ENCODE data around the gene AFDN.

Gene AFDN

GRCh38 chr6:168007592-168008338 is 181.1 kb downstream of the AFDN start:
- no peak for DNase-seq

GRCh38 chr6:168009331-168009730 is 182.6 kb downstream of the AFDN start:
- no peak for DNase-seq

- DNase-seq, result no peak
Measured at GRCh38 chr6:168011291-168011690, 184.6 kb downstream of the AFDN start.

- DNase-seq, result no peak
Measured at GRCh38 chr6:168012431-168013249, 185.9 kb downstream of the AFDN start.

DNA sequence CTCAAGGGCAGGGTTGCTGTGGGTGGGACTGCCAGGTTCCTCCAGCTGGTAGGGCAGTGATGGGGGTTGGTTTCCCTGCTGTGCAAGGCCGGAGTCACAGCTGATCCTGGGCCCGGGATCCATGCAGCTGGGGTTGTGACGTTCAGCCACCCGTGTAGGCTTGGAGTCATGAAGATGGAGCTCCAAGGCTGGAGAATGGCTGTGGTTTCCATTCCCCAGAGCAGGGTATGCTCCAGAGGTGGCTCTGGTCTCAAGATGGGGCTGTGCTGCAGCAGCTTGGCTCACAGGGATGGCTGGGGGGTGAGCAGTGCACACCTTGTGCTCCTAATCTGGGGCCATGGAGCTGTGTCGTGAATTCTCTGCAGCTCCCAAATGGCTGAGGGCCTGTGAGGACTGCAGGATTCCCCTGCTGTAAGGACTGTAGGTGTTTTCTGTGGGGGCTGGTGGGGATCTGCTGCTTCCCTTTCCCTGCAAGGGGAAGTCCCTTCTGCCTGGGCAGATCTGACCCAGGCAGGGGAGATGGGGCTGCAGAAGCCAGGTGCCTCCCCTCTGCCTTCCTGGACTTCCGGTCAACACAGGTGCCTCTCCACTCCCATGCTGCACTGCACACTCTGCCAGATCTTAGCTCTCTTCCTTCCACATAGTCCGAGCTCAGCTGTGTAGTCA is 186.7 kb downstream of the AFDN start:
- no peak for DNase-seq

- no peak for DNase-seq
Measured at GRCh38 chr6:168014428-168014827, 187.7 kb downstream of the AFDN start.

DNA sequence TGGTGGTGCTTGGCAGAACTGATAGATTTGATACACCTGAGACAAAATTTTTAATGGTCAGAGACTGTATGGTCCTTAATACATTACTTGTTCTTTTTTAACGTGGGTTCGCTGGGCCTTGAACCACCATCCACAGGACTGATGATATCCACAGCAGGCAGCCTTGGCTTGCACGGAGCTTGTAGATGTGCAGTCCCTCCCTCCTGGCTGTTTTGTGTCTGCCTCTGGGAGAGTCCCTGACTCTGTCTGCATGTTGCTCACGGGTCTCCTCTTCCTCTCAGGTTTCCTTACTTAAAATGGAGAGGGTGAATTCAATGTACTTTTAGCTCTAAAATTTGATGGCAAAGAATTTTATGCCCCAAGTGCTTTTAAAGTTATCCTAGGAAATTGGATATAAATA is 188.3 kb downstream of the AFDN start:
- no peak for DNase-seq

GRCh38 chr6:168015482-168016175 is 188.9 kb downstream of the AFDN start:
- DNase-seq, result no peak

DNA sequence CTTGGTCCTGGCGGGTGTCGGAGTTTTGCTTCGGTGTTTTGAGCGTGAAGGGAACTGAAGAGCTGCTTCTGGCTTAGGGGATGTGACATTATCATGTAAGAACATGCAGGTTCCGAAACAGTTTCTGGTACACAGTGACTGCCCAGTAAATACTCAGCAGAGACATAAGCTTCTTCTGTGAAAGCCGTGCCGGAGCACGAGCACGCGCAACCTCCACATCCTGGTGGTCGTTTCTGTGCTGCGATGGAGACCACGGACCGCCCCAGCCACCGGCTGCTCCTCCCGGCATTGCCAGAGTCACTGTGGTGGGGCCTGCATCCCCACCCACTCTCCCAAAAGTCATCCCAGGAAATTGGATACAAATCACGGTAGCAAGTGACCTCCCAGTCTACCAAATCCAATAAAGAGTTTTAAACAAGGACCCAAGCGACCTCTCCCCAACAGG is 189.5 kb downstream of the AFDN start:
- no peak for DNase-seq

GRCh38 chr6:168016721-168017525 is 190.2 kb downstream of the AFDN start:
- no peak for DNase-seq

GRCh38 chr6:168017629-168018028 is 190.9 kb downstream of the AFDN start:
- DNase-seq, result no peak

DNA sequence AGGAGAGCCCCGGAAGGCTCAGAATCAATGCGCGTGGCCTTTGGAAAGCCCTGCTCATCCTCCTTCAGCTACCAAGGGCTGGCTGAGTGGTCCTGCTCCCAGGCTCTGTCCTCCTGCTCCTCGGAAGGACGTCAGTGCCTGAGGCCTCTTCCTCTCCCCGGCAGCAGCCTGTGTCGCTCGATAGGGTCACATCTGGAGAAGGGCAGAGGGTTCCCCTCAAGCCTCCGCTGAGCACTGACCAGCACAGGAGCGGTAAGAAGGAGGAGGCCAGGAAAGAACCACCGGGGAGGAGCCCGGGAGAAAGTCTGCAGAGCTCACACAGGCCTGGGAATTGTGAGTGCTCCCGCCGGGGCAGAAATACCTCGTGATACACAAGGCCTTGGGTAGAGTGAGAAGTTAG is 192.0 kb downstream of the AFDN start:
- no peak for DNase-seq

DNA sequence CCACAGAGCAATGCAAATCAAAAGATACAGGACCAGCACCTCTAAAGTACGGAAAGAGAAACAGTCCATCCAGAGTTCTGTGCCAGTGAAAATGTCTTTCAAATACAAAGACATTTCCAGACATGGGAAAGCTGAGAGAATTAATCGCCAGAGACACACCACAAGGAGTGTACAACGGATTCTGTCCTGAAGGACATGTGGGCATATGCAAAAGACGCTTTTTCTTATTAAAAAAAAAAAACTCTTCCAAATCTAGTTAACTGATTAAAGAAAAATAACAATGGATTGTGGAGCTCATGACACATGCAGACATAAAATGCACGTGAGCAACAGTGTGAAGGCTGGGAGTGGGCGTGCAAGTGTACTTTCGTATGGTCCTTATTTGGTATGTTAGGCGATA is 193.5 kb downstream of the AFDN start:
- DNase-seq, result no peak

- no peak for DNase-seq
Measured at GRCh38 chr6:168021581-168021980, 194.9 kb downstream of the AFDN start.
